ENCODE measurements around the gene EIF4A2.
"Not testable (repeated sequence)": the region's sequence is repeated elsewhere in the genome, so short reads cannot be mapped to it uniquely, and the experiment has no call there.

EIF4A2 gene

DNA sequence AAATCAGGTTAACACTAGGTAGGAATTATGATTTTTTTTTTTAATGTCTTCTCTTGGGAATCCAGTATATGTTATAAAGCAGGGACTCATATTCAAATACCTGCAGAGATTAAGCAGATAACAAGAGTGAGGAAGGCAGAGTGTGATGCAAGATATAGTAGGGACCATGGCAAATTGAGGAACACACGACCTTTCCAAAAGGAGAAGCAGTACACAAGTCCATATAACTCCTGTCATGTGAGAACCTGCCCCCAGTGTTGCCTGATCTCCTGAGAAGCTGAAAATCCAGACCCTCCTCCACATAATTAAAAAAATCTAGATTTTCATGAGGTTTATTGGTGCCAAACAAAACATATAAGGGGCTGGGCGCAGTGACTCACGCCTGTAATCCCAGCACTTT, 19.3 kb downstream of the EIF4A2 start:
- H3K36me3 ChIP-seq (ENCODE audit: control insufficient read depth, insufficient read depth, low read length): peaks cover 64% of the 10 kb centered on the region
- no peaks in the 10 kb centered on the region for H3K9me3 ChIP-seq (ENCODE audit: control insufficient read depth, low read length)
- WGBS, 2 experiments (ENCODE audit: insufficient coverage in 2 of 2): 75 to 100% methylated on average over 2 of the region's 3 CpGs
- no peak overlapping the region for H3K27ac ChIP-seq (ENCODE audit: low read depth, low read length, severe bottlenecking)
- no peak overlapping the region for H3K4me3 ChIP-seq (ENCODE audit: extremely low read depth, insufficient read depth, low read length, poor library complexity, severe bottlenecking)
- H3K4me1 ChIP-seq (ENCODE audit: control insufficient read depth, insufficient read depth, low read length, poor library complexity, severe bottlenecking): peaks cover 16% of the 10 kb centered on the region

DNA sequence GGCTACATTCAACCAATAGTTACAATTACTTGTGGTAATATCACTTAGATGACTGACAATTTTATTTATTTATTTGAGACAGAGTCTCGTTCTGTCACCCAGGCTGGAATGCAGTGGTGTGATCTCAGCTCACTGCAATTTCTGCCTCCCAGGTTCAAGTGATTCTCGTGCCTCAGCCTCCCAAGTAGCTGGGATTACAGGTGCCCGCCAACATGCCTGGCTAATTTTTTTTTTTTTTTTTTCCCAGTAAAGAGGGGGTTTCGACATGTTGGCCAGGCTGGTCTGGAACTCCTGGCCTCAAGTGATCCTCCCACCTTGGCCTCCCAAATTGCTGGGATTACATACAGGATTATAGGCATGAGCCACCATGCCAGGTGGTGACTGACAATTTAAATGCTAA, 20.1 kb downstream of the EIF4A2 start:
- Histone ChIP-seq H3K4me1 (ENCODE audit: control insufficient read depth, insufficient read depth, low read length, poor library complexity, severe bottlenecking) (peaks cover 14% of the 10 kb centered on the region), H3K36me3 (ENCODE audit: control insufficient read depth, insufficient read depth, low read length) (peaks cover 57% of the 10 kb centered on the region)
- not testable (repeated sequence) for H3K4me3 ChIP-seq (ENCODE audit: extremely low read depth, insufficient read depth, low read length, poor library complexity, severe bottlenecking); H3K27ac ChIP-seq (ENCODE audit: low read depth, low read length, severe bottlenecking); H3K9me3 ChIP-seq (ENCODE audit: control insufficient read depth, low read length)
- WGBS, 2 experiments (ENCODE audit: insufficient coverage in 2 of 2): 79 to 100% methylated on average over 1 to 3 of the region's 4 CpGs

DNA sequence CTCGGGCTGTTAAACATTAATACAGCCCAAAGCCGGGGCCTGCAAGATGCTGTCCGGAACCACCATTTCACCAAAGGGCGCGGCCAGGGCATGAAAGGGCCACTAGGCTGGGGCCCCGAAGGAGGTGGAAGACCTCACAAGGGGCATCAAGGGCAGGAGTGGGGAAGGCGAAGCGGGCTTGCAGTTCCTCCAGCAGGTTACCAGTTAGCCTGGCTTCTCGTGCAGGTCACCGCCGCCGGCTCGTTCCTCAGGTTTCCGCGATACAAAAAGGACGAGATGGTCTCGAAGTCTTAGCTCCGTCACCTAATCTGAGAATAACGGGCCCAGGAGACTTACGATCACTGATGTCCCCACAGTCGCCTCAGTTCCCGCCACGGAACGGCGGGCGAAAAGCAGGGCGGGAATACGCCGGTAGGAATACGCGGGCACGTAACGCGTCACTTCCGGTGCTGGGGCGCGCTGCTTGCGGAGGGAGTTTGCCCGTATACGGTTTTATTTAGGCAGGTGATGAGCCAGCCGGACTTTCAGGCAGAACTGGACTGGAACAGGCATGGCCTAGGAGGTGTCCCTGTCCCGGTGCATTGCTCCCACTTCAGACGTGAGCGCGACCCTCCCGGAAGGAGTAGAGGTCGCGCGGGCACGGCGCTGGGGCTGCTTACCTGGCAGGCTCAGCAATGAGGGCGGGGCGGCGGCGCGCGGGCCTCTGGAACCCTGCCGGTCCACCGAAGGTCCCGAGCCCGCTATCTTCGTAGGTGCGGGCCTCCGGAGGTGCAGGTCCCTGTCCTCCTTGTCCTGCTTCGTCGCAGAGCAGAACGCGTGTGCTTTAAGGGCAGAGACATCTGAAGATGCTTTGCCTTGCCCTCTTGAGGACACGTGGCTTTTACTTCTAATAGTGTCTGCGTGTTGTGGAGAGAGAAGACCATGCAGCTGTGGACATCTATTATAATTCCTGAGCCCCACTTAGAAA, 23.0 kb downstream of the EIF4A2 start, which contains the start of gene RFC4:
TSS of gene RFC4 (minus strand) at position 394 of the 967 bp plus-strand sequence. CDS start 1,769 bp downstream, outside the sequence.
- peaks cover 10% of the 10 kb centered on the region for H3K4me1 ChIP-seq (ENCODE audit: control insufficient read depth, insufficient read depth, low read length, poor library complexity, severe bottlenecking)
- peak within 1 kb of the TSS; percentile 71 for H3K27ac ChIP-seq (ENCODE audit: low read depth, low read length, severe bottlenecking)
- 1% methylated on average over 63 to 67 of the region's 70 CpGs for WGBS, 2 experiments (ENCODE audit: insufficient coverage in 2 of 2)
- no peaks in the 10 kb centered on the region for H3K9me3 ChIP-seq (ENCODE audit: control insufficient read depth, low read length)
- peak within 1 kb of the TSS; percentile 83 for H3K4me3 ChIP-seq (ENCODE audit: extremely low read depth, insufficient read depth, low read length, poor library complexity, severe bottlenecking)
- H3K36me3 ChIP-seq (ENCODE audit: control insufficient read depth, insufficient read depth, low read length): peaks cover 35% of the 10 kb centered on the region

DNA sequence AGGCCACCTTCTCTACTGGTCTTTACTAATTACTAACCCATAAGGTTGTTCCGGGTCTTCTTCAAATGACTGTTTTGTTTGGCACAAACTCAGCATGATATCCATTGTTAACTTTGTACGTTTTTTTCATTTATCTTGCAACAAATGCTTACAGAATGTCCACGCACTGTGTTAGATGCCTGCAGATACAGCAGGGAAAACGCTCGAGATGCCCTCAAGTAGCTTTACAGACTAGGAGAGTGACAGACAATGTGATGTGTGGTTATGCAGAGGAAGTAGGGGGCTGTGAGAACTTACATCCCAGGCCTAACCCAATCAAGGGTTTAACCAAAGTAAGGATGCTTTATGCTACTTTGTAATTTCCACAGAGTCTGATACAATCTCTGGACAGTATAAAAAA, 23.9 kb downstream of the EIF4A2 start:
- Histone ChIP-seq H3K27ac (ENCODE audit: low read depth, low read length, severe bottlenecking) (no peak overlapping the region), H3K36me3 (ENCODE audit: control insufficient read depth, insufficient read depth, low read length) (peaks cover 27% of the 10 kb centered on the region), H3K4me1 (ENCODE audit: control insufficient read depth, insufficient read depth, low read length, poor library complexity, severe bottlenecking) (peaks cover 10% of the 10 kb centered on the region), H3K9me3 (ENCODE audit: control insufficient read depth, low read length) (no peaks in the 10 kb centered on the region), H3K4me3 (ENCODE audit: extremely low read depth, insufficient read depth, low read length, poor library complexity, severe bottlenecking) (peak overlapping the region; percentile 83)
- WGBS, 2 experiments (ENCODE audit: insufficient coverage in 2 of 2): 75 to 80% methylated on average over 3 of the region's 5 CpGs

DNA sequence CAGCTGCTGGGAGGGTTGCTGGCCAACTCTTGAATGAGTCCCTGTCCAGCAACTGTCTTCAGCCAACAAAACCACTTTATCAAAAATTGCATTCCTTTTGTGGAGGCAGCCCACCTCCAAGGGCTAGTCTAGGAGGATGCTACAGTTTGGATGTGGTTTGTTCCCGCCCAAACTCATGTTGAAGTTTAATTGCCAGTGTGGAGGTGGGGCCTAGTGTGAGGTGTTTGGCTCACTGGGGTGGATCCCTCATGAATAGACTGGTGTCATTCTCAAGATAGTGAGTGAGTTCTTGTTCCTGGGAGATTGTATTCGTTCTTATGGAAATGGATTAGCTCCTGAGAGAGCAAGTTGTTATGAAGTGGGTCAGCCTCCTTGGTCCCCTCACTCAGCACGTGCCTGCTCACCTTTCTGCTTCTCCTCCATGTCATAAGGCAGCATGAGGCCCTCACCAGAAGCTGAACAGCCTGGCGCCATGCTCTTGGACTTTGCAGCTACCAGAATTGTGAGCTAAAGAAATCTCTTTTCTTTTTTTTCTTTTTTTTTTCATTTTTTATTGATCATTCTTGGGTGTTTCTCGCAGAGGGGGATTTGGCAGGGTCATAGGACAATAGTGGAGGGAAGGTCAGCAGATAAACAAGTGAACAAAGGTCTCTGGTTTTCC, 27.1 kb downstream of the EIF4A2 start:
- H3K27ac ChIP-seq (ENCODE audit: low read depth, low read length, severe bottlenecking): no peak overlapping the region
- no peak overlapping the region for H3K4me3 ChIP-seq (ENCODE audit: extremely low read depth, insufficient read depth, low read length, poor library complexity, severe bottlenecking)
- H3K4me1 ChIP-seq (ENCODE audit: control insufficient read depth, insufficient read depth, low read length, poor library complexity, severe bottlenecking): peaks cover 13% of the 10 kb centered on the region
- H3K9me3 ChIP-seq (ENCODE audit: control insufficient read depth, low read length): no peaks in the 10 kb centered on the region
- H3K36me3 ChIP-seq (ENCODE audit: control insufficient read depth, insufficient read depth, low read length): no peaks in the 10 kb centered on the region
- WGBS, 2 experiments (ENCODE audit: insufficient coverage in 2 of 2): 85 to 95% methylated on average over 2 to 3 of the region's 5 CpGs

DNA sequence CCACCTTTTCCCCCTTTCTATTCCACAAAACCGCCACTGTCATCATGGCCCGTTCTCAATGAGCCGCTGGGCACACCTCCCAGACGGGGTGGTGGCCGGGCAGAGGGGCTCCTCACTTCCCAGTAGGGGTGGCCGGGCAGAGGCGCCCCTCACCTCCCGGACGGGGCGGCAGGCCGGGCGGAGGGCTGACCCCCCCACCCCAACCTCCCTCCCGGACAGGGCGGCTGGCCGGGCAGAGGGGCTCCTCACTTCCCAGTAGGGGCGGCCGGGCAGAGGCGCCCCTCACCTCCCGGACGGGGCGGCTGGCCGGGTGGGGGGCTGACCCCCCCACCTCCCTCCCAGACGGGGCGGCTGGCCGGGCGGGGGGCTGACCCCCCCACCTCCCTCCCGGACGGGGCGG, 27.9 kb downstream of the EIF4A2 start:
- H3K4me3 ChIP-seq (ENCODE audit: extremely low read depth, insufficient read depth, low read length, poor library complexity, severe bottlenecking); H3K27ac ChIP-seq (ENCODE audit: low read depth, low read length, severe bottlenecking); H3K36me3 ChIP-seq (ENCODE audit: control insufficient read depth, insufficient read depth, low read length); H3K9me3 ChIP-seq (ENCODE audit: control insufficient read depth, low read length): not testable (repeated sequence)
- WGBS, 2 experiments (ENCODE audit: insufficient coverage in 2 of 2): 100% methylated on average over 2 of the region's 29 CpGs
- H3K4me1 ChIP-seq (ENCODE audit: control insufficient read depth, insufficient read depth, low read length, poor library complexity, severe bottlenecking): peaks cover 15% of the 10 kb centered on the region

DNA sequence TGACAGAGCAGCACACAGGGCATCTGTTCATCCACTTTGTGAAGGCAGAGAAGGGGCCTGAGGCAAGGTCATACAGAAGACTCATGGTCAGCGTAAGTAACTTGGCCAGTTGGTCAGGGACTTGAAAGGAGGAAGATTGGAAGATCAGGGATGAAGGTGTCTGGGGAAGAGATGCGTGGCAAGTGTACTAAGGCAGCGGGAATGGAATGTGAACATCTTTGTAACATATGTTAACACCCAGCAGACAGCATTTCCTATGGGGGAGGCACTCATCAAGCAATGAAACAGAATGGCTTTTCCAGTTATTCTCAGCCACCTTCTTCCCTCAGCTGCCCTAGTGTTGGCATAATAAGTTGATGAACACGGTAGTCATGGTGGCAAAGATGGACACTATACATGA, 30.7 kb downstream of the EIF4A2 start:
- Histone ChIP-seq H3K9me3 (ENCODE audit: control insufficient read depth, low read length) (no peaks in the 10 kb centered on the region), H3K36me3 (ENCODE audit: control insufficient read depth, insufficient read depth, low read length) (no peaks in the 10 kb centered on the region), H3K4me3 (ENCODE audit: extremely low read depth, insufficient read depth, low read length, poor library complexity, severe bottlenecking) (no peak overlapping the region), H3K4me1 (ENCODE audit: control insufficient read depth, insufficient read depth, low read length, poor library complexity, severe bottlenecking) (peaks cover 6% of the 10 kb centered on the region), H3K27ac (ENCODE audit: low read depth, low read length, severe bottlenecking) (no peak overlapping the region)
- WGBS, 2 experiments (ENCODE audit: insufficient coverage in 2 of 2): 100% methylated on average over 2 of the region's 4 CpGs; no CpG with 5 or more reads in 1 of the 2 experiments

DNA sequence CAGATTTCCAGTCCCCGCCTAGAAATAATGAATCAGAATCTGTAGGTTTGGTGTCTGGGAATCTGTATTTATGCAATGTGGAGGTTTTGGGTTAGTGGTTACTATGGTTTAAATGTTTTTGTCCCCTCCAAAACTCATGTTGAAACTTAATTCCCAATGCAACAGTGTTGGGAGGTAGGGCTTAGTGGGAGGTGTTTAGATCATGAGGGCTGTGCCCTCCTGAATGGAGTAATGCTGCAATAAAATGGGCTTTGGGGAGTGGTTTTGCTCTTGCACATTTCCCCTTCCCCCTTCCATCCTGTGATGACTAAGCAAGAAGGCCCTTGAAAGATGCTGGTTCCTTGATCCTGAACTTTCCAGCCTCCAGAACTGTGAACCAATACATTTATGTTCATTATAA, 32.1 kb downstream of the EIF4A2 start:
- Histone ChIP-seq H3K36me3 (ENCODE audit: control insufficient read depth, insufficient read depth, low read length) (no peaks in the 10 kb centered on the region), H3K4me3 (ENCODE audit: extremely low read depth, insufficient read depth, low read length, poor library complexity, severe bottlenecking) (no peak overlapping the region), H3K27ac (ENCODE audit: low read depth, low read length, severe bottlenecking) (no peak overlapping the region), H3K4me1 (ENCODE audit: control insufficient read depth, insufficient read depth, low read length, poor library complexity, severe bottlenecking) (peaks cover 6% of the 10 kb centered on the region), H3K9me3 (ENCODE audit: control insufficient read depth, low read length) (no peaks in the 10 kb centered on the region)
- WGBS, 2 experiments (ENCODE audit: insufficient coverage in 2 of 2): 100% methylated on average over 1 of the region's 1 CpG

DNA sequence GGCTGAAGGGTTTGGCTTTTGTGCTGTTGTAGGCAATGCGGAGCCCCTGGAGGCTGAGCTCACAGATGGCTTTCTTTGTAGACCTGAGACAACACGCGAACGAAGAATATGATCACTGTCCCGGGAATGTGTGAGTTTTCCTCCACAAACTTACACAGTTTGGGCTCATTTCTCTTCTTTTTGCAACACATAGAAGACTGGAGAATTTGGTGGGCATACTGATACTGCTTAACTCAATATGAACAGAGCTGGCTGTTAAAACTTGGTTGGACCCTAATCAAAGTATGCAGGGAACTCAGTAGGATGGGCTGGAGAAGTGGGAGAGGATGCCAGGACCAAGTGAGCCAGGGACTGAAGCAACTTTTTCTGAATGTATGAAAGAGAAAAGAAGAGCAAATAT, 35.1 kb downstream of the EIF4A2 start:
- H3K36me3 ChIP-seq (ENCODE audit: control insufficient read depth, insufficient read depth, low read length): no peaks in the 10 kb centered on the region
- no peak overlapping the region for H3K4me3 ChIP-seq (ENCODE audit: extremely low read depth, insufficient read depth, low read length, poor library complexity, severe bottlenecking)
- H3K27ac ChIP-seq (ENCODE audit: low read depth, low read length, severe bottlenecking): no peak overlapping the region
- no peaks in the 10 kb centered on the region for H3K9me3 ChIP-seq (ENCODE audit: control insufficient read depth, low read length)
- WGBS, 2 experiments (ENCODE audit: insufficient coverage in 2 of 2): 95 to 100% methylated on average over 3 to 5 of the region's 5 CpGs
- H3K4me1 ChIP-seq (ENCODE audit: control insufficient read depth, insufficient read depth, low read length, poor library complexity, severe bottlenecking): peaks cover 6% of the 10 kb centered on the region

DNA sequence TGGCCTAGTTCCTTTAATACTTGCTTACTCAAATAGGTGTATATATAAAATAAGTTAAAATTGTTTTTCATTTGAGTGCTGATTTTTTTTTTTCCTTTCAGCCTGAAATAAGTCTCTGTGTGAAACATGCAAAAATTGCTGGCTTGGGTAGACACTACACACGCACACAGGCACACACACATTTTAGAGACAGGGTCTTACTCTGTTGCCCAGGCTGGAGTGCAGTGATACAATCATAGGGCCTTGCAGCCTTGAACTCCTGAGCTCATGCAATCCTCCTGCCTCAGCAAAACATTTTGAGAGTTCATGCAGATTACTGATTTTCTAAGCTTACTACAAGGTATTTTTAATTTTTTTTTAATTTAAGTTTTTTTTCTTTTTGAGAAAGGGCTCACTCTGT, 35.6 kb downstream of the EIF4A2 start:
- Histone ChIP-seq H3K36me3 (ENCODE audit: control insufficient read depth, insufficient read depth, low read length) (no peaks in the 10 kb centered on the region), H3K27ac (ENCODE audit: low read depth, low read length, severe bottlenecking) (no peak overlapping the region), H3K4me1 (ENCODE audit: control insufficient read depth, insufficient read depth, low read length, poor library complexity, severe bottlenecking) (peaks cover 6% of the 10 kb centered on the region), H3K4me3 (ENCODE audit: extremely low read depth, insufficient read depth, low read length, poor library complexity, severe bottlenecking) (no peak overlapping the region), H3K9me3 (ENCODE audit: control insufficient read depth, low read length) (no peaks in the 10 kb centered on the region)
- WGBS, 2 experiments (ENCODE audit: insufficient coverage in 2 of 2): 100% methylated on average over 1 of the region's 1 CpG; no CpG with 5 or more reads in 1 of the 2 experiments

Measured in mesodermal cell (in vitro differentiated cells).